Endothelial cell of umbilical vein (primary cell): ENCODE measurements around the gene KIF18A. TPM values are rescaled to one million over a fixed set of nuclear protein-coding genes. Genes with fewer than 3 reads are reported as not detected.

Experiments
- BruUV-seq: library from RNA; stranded (reverse); fragments of 400-500 nt; replicated peaks from 2 replicates; lab custom pipeline; 2021; lab: Mats Ljungman, UMichigan
- CTCF ChIA-PET: fragments of 300-600, 350-600 bp; sonication (Branson Sonifier 250); formaldehyde crosslinking; loops from one replicate; lab custom pipeline; 2021; ENCODE audit warnings: antibody characterized with exemption, inconsistent platforms; lab: Charles Lee
- POLR2A ChIA-PET: fragments of 300-600, 350-600 bp; sonication (Branson Sonifier 250); formaldehyde crosslinking; loops from one replicate; lab custom pipeline; 2021; ENCODE audit warnings: antibody characterized with exemption, inconsistent platforms; lab: Charles Lee
- DNase-seq: peaks from one replicate; pipeline ENCODE4 v3.0.0-alpha.2; 2011; ENCODE audit warnings: low read depth, low spot score
- FAIRE-seq: peaks from 2 replicates; lab custom pipeline; 2011; peaks lifted over from hg19 to GRCh38; lab: Jason Lieb, UNC
- H2AFZ ChIP-seq: 2 replicates; pipeline ENCODE4 v1.6.0; 2012; ENCODE audit warnings: low read depth, low read length, control low read depth, inconsistent platforms
- H3K27ac ChIP-seq: 2 replicates; pipeline ENCODE4 v1.5.1; 2011; ENCODE audit warnings: low read depth, mild to moderate bottlenecking, control low read depth, low read length, moderate library complexity; ENCODE audit not compliant: insufficient read depth
- H3K27me3 ChIP-seq, 2 experiments: 2 replicates each; pipeline versions ENCODE4 v1.6.0 to v1.6.1; 2011; ENCODE audit warnings: low read length in 2 of 2, mixed read lengths in 1 of 2; ENCODE audit not compliant: control insufficient read depth in 2 of 2, insufficient read depth in 2 of 2
- H3K36me3 ChIP-seq, 2 experiments: 2 replicates in 1 of 2; 3 replicates in 1 of 2; pipeline ENCODE4 v1.5.1; 2011; ENCODE audit warnings: low read length in 2 of 2, mild to moderate bottlenecking in 1 of 2, moderate library complexity in 1 of 2; ENCODE audit not compliant: control insufficient read depth in 2 of 2, insufficient read depth in 2 of 2; ENCODE audit errors: extremely low read depth in 1 of 2
- H3K4me1 ChIP-seq: 3 replicates; pipeline ENCODE4 v1.5.1; 2011; ENCODE audit warnings: mild to moderate bottlenecking, low read length; ENCODE audit not compliant: control insufficient read depth, insufficient read depth; ENCODE audit errors: extremely low read depth
- H3K4me2 ChIP-seq: 2 replicates; pipeline ENCODE4 v1.6.1; 2011; ENCODE audit warnings: low read length, control low read depth, mixed read lengths; ENCODE audit not compliant: insufficient read depth
- H3K4me3 ChIP-seq, 3 experiments: fragments of 200-600 bp in 1 of 3; sonication (generic), shearing (Covaris generic) in 1 of 3; replicated peaks in 1 of 3; 2 replicates each; pipeline ENCODE4 v1.5.1; 2011 to 2016; ENCODE audit warnings: control low read depth in 3 of 3, low read length in 3 of 3, mild to moderate bottlenecking in 2 of 3, inconsistent platforms in 1 of 3, low read depth in 1 of 3, moderate library complexity in 1 of 3; ENCODE audit not compliant: insufficient read depth in 1 of 3
- H3K79me2 ChIP-seq: 2 replicates; pipeline ENCODE4 v1.6.0; 2012; ENCODE audit warnings: low read length, inconsistent platforms; ENCODE audit not compliant: control insufficient read depth, insufficient read depth
- H3K9ac ChIP-seq: replicated peaks from 2 replicates; pipeline ENCODE3; 2011; ENCODE audit warnings: low read length, control low read depth; ENCODE audit not compliant: insufficient read depth; ENCODE audit errors: extremely low read depth
- H3K9me1 ChIP-seq: replicated peaks from 3 replicates; pipeline ENCODE4 v1.6.0; 2011; ENCODE audit warnings: mild to moderate bottlenecking, low read length; ENCODE audit not compliant: control insufficient read depth, insufficient read depth; ENCODE audit errors: extremely low read depth
- H3K9me3 ChIP-seq: replicated peaks from 2 replicates; pipeline ENCODE4 v1.5.1; 2012; ENCODE audit warnings: low read length, inconsistent platforms; ENCODE audit not compliant: control insufficient read depth, insufficient read depth
- H4K20me1 ChIP-seq: replicated peaks from 2 replicates; pipeline ENCODE3; 2011; ENCODE audit warnings: mild to moderate bottlenecking, low read length; ENCODE audit not compliant: control insufficient read depth, insufficient read depth; ENCODE audit errors: extremely low read depth
- CTCF ChIP-seq, 2 donors: IDR thresholded peaks; 1 replicate in 1 of 2; 2 replicates in 1 of 2; pipeline ENCODE4 v1.5.1; 2011; ENCODE audit warnings: low read length in 2 of 2, mild to moderate bottlenecking in 2 of 2, moderate library complexity in 2 of 2, control low read depth in 1 of 2, inconsistent platforms in 1 of 2, low read depth in 1 of 2; ENCODE audit not compliant: insufficient read depth in 1 of 2; ENCODE audit errors: extremely low read depth in 1 of 2
- EZH2 ChIP-seq: IDR thresholded peaks from 2 replicates; pipeline ENCODE4 v1.6.1; 2012; ENCODE audit warnings: borderline replicate concordance, low read depth, mild to moderate bottlenecking, moderate library complexity, low read length, inconsistent platforms; ENCODE audit not compliant: severe bottlenecking
- FOS ChIP-seq: IDR thresholded peaks from 2 replicates; pipeline ENCODE4 v1.6.1; 2011; ENCODE audit warnings: mild to moderate bottlenecking, low read length, moderate library complexity, borderline replicate concordance; ENCODE audit not compliant: insufficient read depth
- GATA2 ChIP-seq: IDR thresholded peaks from 2 replicates; pipeline ENCODE4 v1.7.0; 2011; ENCODE audit warnings: low read depth, mild to moderate bottlenecking, moderate library complexity, mixed read lengths, low read length; ENCODE audit not compliant: insufficient read length, insufficient read depth
- JUN ChIP-seq: IDR thresholded peaks from 2 replicates; pipeline ENCODE4 v1.6.1; 2011; ENCODE audit warnings: borderline replicate concordance, low read depth; ENCODE audit not compliant: insufficient read length, insufficient read depth
- MAX ChIP-seq: IDR thresholded peaks from 2 replicates; pipeline ENCODE4 v1.6.1; 2011; ENCODE audit not compliant: insufficient read depth, insufficient read length
- MYC ChIP-seq: IDR thresholded peaks from one replicate; pipeline ENCODE4 v1.6.1; 2011; ENCODE audit warnings: mild to moderate bottlenecking, low read depth, low read length
- POLR2A ChIP-seq: IDR thresholded peaks from 2 replicates; pipeline ENCODE4 v1.6.1; 2012; ENCODE audit warnings: low read depth, mild to moderate bottlenecking, control low read depth, low read length
- POLR2AphosphoS5 ChIP-seq: IDR thresholded peaks from 2 replicates; pipeline ENCODE4 v1.6.1; 2012; ENCODE audit warnings: low read depth, mild to moderate bottlenecking, control low read depth, low read length, moderate library complexity; ENCODE audit not compliant: insufficient read depth
- dilution Hi-C: fragments of 300-500 bp; cut with MboI; formaldehyde crosslinking; loops from one replicate; pipeline ENCODE4 v1.15.0; 2019; ENCODE audit warnings: low sequenced_read_pairs; ENCODE audit not compliant: extremely low pct_ligation_motif_present
- intact Hi-C: fragments of 100-400 bp; cut with micrococcal nuclease; formaldehyde crosslinking; loops from one replicate; pipeline ENCODE4 v1.10.0; 2022
- polyA plus RNA-seq, 4 experiments: library from polyadenylated mRNA; depleted of rRNA in 3 of 4; stranded (reverse) in 3 of 4; unstranded in 1 of 4; fragments of >200 nt; gene quantifications; 2 replicates each; pipeline versions ENCODE4 v1.2.1 to v1.2.3, GENCODE V29; 2011 to 2012; ENCODE audit warnings: missing spikeins in 1 of 4
- total RNA-seq: library from RNA; stranded (reverse); gene quantifications from 2 replicates; pipeline ENCODE4 v1.2.3, GENCODE V29; 2021

Gene KIF18A
- total and polyA plus RNA-seq, 2 donors (not counting 3 experiments of a cell fraction or from before 2014, with no cell fraction given): 2.5 to 18.5 TPM

- Histone ChIP-seq H3K9me1 (no peaks in the 10 kb centered on the region), H3K27ac (no peak overlapping the region), H3K4me1 (no peaks in the 10 kb centered on the region), H3K36me3 (no peaks in the 10 kb centered on the region), H3K27me3 (no peaks in the 10 kb centered on the region), H3K4me3 (no peak overlapping the region), H3K9me3 (no peaks in the 10 kb centered on the region), H2AFZ (no peak overlapping the region), H4K20me1 (no peaks in the 10 kb centered on the region), H3K79me2 (no peaks in the 10 kb centered on the region), H3K9ac (no peak overlapping the region), H3K4me2 (no peak overlapping the region)
- TF ChIP-seq MYC (no peak), JUN (no peak), MAX (no peak), FOS (no peak), EZH2 (no peak), POLR2A (no peak), CTCF (IDR thresholded peaks at IDR 0.05; ENCODE audit: extremely low read depth in 1 of 2, insufficient read depth in 1 of 2, low read depth in 1 of 2, low read length in 2 of 2) (no peak), GATA2 (no peak), POLR2AphosphoS5 (no peak)
- POLR2A ChIA-PET: no interaction called here
- no peak for DNase-seq
- CTCF ChIA-PET: no interaction called here
- dilution Hi-C loops (no loop called here), intact Hi-C loops (no loop called here)
- no peak for FAIRE-seq
- BruUV-seq: no TSS peak
Measured at GRCh38 chr11:28132548-28132947, 24.6 kb upstream of the KIF18A start.
